Esophagus squamous epithelium (tissue), 5 donors: ENCODE data around the gene UTS2R. TPM values are rescaled to one million over a fixed set of nuclear protein-coding genes. Genes with fewer than 3 reads are reported as not detected.
"Not testable (repeated sequence)": the region's sequence is repeated elsewhere in the genome, so short reads cannot be mapped to it uniquely, and the experiment has no call there.

Source experiments
- DNase-seq: peaks from one replicate; lab custom pipeline; 2025; lab: John Stamatoyannopoulos, UW
- H3K27ac ChIP-seq, 4 donors: fragments of 200-600 bp; sonication (generic); one replicate each; pipeline ENCODE4 v1.5.1; 2016 to 2019; ENCODE audit warnings: mild to moderate bottlenecking in 1 of 4
- H3K27me3 ChIP-seq, 4 donors: fragments of 200-600 bp; sonication (generic); 1 replicate in 3 of 4; 2 replicates in 1 of 4; pipeline versions ENCODE4 v1.5.1 to v1.6.0; 2017 to 2021; ENCODE audit warnings: antibody characterized with exemption in 1 of 4
- H3K36me3 ChIP-seq, 3 donors: fragments of 200-600 bp; sonication (generic); one replicate each; pipeline ENCODE4 v1.5.1; 2016 to 2019
- H3K4me1 ChIP-seq, 3 donors: fragments of 200-600 bp; sonication (generic); one replicate each; pipeline ENCODE4 v1.5.1; 2017 to 2019
- H3K4me3 ChIP-seq, 4 donors: fragments of 200-600 bp; sonication (generic); 1 replicate in 3 of 4; 2 replicates in 1 of 4; pipeline ENCODE4 v1.5.1; 2016 to 2019; ENCODE audit warnings: mild to moderate bottlenecking in 2 of 4, moderate library complexity in 1 of 4
- H3K9me3 ChIP-seq, 3 donors: fragments of 200-600 bp; sonication (generic); one replicate each; pipeline ENCODE4 v1.5.1; 2016 to 2019
- CTCF ChIP-seq, 6 experiments: fragments of 450-650 bp in 4 of 6; fragments of 200-600 bp in 2 of 6; sonication (generic) in 2 of 6; IDR thresholded peaks; one replicate each; pipeline ENCODE4 v1.5.1; 2016 to 2019; ENCODE audit warnings: antibody characterized with exemption in 6 of 6, mild to moderate bottlenecking in 4 of 6, moderate library complexity in 4 of 6
- POLR2A ChIP-seq, 4 donors: fragments of 450-650 bp; IDR thresholded peaks; one replicate each; pipeline ENCODE4 v1.6.1; 2017; ENCODE audit warnings: antibody characterized with exemption in 4 of 4, mild to moderate bottlenecking in 4 of 4, moderate library complexity in 3 of 4
- WGBS, 2 donors: methylation state at CpG; one replicate each; pipeline ENCODE4 v1.1.5; 2018; 5-methylcytosine and 5-hydroxymethylcytosine counted together
- intact Hi-C: fragments of 100-400 bp; cut with DNase I; formaldehyde crosslinking; loops from one replicate; pipeline ENCODE4 v1.15.0; 2022
- total RNA-seq, 4 donors: library from RNA; depleted of rRNA; stranded (reverse); fragments of >200 nt; gene quantifications; one replicate each; pipeline ENCODE4 v1.1.0, GENCODE V29; 2016
- donor health status: DM: yes; HTN: yes; CAD: no.

Gene UTS2R
- total RNA-seq, 4 donors from 2014 or later = not detected

- DNase-seq = no peak
- TF ChIP-seq POLR2A (IDR thresholded peaks at IDR 0.05) (no peak), CTCF (IDR thresholded peaks at IDR 0.05) (no peak)
- no peak overlapping the region for H3K27ac ChIP-seq
- no peak overlapping the region for H3K4me3 ChIP-seq
- no peaks in the 10 kb centered on the region for H3K9me3 ChIP-seq
- intact Hi-C loops = no loop called here
- 35% methylated on average over 9 of the region's 10 CpGs; no CpG with 5 or more reads in 1 of the 2 donors for WGBS, 2 donors
- H3K4me1 ChIP-seq = peaks cover 0 to 21% (median 0%) of the 10 kb centered on the region in 3 donors
- H3K36me3 ChIP-seq = no peaks in the 10 kb centered on the region
- H3K27me3 ChIP-seq = peaks cover 3 to 95% (median 9%) of the 10 kb centered on the region in 4 donors
Observed at GRCh38 chr17:82378741-82379021, 7.1 kb downstream of the UTS2R start.

GRCh38 chr17:82380860-82381702, 9.5 kb downstream of the UTS2R start:
- Histone ChIP-seq H3K27ac (no peak overlapping the region), H3K4me1 (peaks cover 0 to 38% (median 17%) of the 10 kb centered on the region in 3 donors), H3K27me3 (peaks cover 0 to 95% (median 5%) of the 10 kb centered on the region in 4 donors), H3K9me3 (no peaks in the 10 kb centered on the region), H3K36me3 (no peaks in the 10 kb centered on the region), H3K4me3 (peak overlapping the region in 1 of 4 donors; percentile 18)
- intact Hi-C loops = no loop called here
- WGBS, 2 donors = 36 to 47% methylated on average over 23 of the region's 23 CpGs
- TF ChIP-seq CTCF (IDR thresholded peaks at IDR 0.05) (no peak), POLR2A (IDR thresholded peaks at IDR 0.05) (no peak)
- no peak for DNase-seq

GRCh38 chr17:82381703-82382009, 10.1 kb downstream of the UTS2R start:
- DNase-seq, intact Hi-C loops, H3K9me3 ChIP-seq, H3K4me3 ChIP-seq, H3K27ac ChIP-seq, H3K36me3 ChIP-seq: not testable (repeated sequence)
- WGBS, 2 donors = 46% methylated on average over 7 to 10 of the region's 10 CpGs
- Histone ChIP-seq H3K27me3 (peaks cover 0 to 95% (median 5%) of the 10 kb centered on the region in 4 donors), H3K4me1 (peaks cover 4 to 43% (median 19%) of the 10 kb centered on the region in 3 donors)

GRCh38 chr17:82382220-82382932, 10.8 kb downstream of the UTS2R start:
- WGBS, 2 donors = 78 to 86% methylated on average over 7 to 8 of the region's 21 CpGs
- H3K27ac ChIP-seq, intact Hi-C loops, H3K4me3 ChIP-seq, H3K9me3 ChIP-seq, DNase-seq, H3K36me3 ChIP-seq: not testable (repeated sequence)
- peaks cover 10 to 51% (median 26%) of the 10 kb centered on the region in 3 donors for H3K4me1 ChIP-seq
- H3K27me3 ChIP-seq = peaks cover 0 to 99% (median 5%) of the 10 kb centered on the region in 4 donors

- H3K9me3 ChIP-seq = no peaks in the 10 kb centered on the region
- TF ChIP-seq CTCF (IDR thresholded peaks at IDR 0.05) = no peak
- TF ChIP-seq POLR2A (IDR thresholded peaks at IDR 0.05) = no peak
- peaks cover 0 to 99% (median 5%) of the 10 kb centered on the region in 4 donors for H3K27me3 ChIP-seq
- H3K27ac ChIP-seq = no peak overlapping the region
- peaks cover 10 to 51% (median 26%) of the 10 kb centered on the region in 3 donors for H3K4me1 ChIP-seq
- no peak for DNase-seq
- 71% methylated on average over 2 of the region's 11 CpGs; no CpG with 5 or more reads in 1 of the 2 donors for WGBS, 2 donors
- no peaks in the 10 kb centered on the region for H3K36me3 ChIP-seq
- intact Hi-C loops = no loop called here
- H3K4me3 ChIP-seq = no peak overlapping the region
Observed at GRCh38 chr17:82382933-82383255, 11.3 kb downstream of the UTS2R start.

- H3K4me1 ChIP-seq = peaks cover 10 to 51% (median 26%) of the 10 kb centered on the region in 3 donors
- H3K27me3 ChIP-seq = peaks cover 0 to 99% (median 5%) of the 10 kb centered on the region in 4 donors
- no peak overlapping the region for H3K4me3 ChIP-seq
- TF ChIP-seq CTCF (IDR thresholded peaks at IDR 0.05) (no peak), POLR2A (IDR thresholded peaks at IDR 0.05) (no peak)
- no peaks in the 10 kb centered on the region for H3K36me3 ChIP-seq
- 33 to 90% methylated on average over 3 to 5 of the region's 18 CpGs for WGBS, 2 donors
- H3K27ac ChIP-seq = no peak overlapping the region
- no peak for DNase-seq
- no peaks in the 10 kb centered on the region for H3K9me3 ChIP-seq
- intact Hi-C loops = no loop called here
Observed at GRCh38 chr17:82383411-82383810, 11.8 kb downstream of the UTS2R start.
